NCI-H2081 treated with DMSO at 0.1 percent for 48 hours (cell line): Measurements from ENCODE around the gene MEF2D.
A peak's percentile ranks its signal among the peaks of the same experiment; 100 is the strongest.

Experiments used
- DNase-seq: peaks from one replicate; lab custom pipeline; 2025; lab: John Stamatoyannopoulos, UW

Gene MEF2D

DNA sequence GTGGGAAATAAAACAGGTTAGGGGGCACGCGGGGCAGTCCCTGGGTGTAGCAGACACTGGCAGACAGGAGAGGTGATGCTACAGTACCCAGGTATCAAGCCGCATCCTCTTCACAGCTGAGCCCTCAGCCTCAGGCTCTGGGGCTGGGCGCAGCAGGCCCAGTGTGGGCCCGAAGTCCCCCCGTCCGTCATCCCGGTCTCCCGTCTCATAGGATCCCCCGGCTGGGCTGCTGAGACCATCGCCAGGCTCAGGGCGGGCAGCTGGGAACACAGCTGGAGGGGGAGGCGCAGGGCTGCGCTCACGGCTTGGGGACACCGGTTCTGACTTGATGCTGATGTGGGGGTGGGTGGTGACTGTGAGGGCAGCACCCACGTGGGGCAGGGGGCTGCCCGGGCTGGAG, 32.7 kb downstream of the MEF2D start:
- DNase-seq: no peak

DNA sequence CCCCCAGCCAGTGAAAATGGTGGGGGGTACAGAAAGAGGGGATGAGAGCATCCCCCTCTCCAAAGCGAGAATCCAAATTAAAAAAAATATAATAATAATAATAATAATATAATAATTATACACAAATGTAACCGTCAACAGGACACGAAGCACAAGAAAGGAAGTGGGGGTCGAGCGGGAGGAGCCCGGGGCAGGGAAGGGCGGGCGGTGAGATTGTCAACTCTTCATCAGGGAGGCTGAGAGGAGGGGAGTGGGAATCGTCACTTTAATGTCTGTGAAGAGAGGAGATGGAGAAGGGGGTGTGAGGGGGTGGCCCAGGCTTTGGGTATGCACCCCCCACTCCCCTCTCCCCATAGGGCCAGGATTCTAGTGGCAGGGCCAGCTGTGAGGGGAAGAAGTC, 33.2 kb downstream of the MEF2D start:
- DNase-seq: no peak

- DNase-seq: no peak
These were observed 34.7 kb downstream of the MEF2D start for GRCh38 chr1:156465747-156466365.

DNA sequence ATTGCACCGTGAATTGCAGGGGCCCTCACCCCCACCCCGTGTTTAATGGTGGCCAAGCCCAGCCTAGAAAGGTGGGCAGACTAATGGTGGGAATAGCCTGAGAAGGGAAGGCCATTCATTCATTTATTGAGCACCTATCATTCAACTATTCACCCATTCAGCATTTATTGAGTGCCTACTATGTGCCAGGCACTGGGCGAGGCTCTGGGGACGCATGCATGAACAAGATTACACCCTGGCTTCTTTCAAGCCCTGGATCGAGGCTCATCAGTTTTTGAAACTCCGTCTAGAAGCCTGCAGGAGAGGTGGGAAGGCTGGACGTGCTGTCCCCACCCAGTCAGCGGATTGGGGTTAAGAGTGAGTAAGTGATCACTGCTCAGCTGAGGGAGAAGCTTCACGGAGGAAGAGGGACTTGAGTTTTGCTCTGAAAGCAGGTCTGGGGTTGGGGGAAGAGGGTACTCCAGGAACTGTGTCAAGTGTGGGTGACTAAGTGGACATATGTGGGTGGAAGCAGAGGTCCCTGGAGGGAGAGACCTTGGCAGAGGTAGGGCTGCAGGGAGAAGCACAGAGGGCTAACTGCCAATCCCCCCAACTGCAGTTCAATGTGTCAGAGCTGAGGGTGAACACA, 35.6 kb downstream of the MEF2D start:
- no peak for DNase-seq

DNA sequence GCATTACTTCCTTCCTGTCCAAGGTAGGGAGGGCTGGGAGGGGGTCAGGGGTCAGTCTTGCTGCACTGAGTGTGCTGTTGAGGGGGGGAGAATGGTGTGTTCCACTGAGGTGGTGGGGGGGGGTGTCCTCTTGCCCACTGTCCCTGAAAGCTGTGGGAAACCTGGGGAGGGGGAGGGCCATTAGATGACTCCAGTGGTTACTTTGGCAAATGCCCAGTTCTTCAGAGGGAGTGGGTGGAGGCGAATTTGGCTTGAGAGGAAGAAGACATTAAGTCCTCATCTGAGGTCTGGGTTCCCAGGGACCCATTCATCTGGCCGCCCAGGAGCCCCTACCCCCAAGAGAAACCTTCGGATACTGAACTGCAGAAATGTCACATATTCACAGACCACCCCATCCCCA, 36.2 kb downstream of the MEF2D start:
- no peak for DNase-seq

DNA sequence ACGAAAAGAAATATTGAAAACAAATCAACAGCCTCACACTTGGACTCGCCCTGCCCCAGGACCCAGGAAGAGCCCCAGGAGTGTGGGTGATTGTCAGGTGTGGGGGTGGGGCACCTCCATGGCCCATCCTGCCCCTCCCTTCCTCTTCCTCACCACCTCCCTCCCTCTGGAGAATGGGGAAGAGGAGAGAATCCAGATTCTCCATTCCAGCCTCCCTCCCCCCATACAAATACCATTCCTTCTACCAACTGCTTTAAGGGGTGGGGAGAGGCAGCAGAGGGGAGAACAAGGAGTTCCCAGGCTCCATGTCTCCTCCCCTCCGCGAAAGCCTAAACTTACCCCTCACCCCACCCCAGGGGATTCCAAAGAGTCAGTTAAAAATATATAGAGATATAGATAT, 36.7 kb downstream of the MEF2D start:
- no peak for DNase-seq

DNA sequence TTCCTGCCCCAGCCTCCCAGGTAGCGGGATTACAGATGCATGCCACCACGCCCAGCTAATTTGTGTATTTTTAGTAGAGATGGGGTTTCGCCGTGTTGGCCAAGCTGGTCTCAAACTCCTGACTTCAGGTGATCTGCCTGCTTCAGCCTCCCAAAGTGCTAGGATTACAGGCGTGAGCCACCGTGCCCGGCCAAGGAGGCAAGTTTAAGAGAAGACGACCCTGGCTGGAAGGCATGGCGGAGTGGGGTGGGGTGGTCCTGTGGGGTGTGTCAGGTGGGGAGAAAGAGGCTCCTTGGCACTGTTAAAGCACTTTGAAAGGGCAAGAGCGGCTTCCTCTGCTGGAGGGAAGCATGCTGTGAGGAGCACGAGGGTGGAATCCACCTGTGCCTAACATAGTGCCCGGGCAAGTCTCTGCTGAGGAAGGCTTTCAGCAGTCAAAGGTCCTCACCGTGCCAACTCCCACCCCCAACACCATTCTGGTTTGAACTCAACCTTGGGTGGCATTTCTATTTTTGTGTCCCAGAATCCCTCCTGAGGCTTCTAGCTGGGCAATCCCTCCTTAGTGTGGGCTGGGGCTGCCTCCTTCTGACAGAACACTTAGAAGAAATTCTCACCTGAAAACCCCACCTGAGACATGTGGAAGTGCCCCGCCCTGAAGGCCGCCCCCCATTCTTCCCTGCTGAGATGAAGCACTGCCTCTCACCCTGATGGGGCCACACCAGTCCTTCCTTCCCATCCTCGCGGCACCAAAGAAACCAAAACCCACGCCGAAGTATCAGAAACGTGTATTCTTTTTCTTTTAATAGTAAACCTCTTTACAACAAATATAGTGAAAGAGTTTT, 37.4 kb downstream of the MEF2D start:
- DNase-seq: no peak

GRCh38 chr1:156461781-156462647, 38.6 kb downstream of the MEF2D start:
- no peak for DNase-seq

- DNase-seq: no peak
These were observed 39.5 kb downstream of the MEF2D start for GRCh38 chr1:156461109-156461508.

GRCh38 chr1:156460525-156460924, 40.0 kb downstream of the MEF2D start:
- no peak for DNase-seq

DNA sequence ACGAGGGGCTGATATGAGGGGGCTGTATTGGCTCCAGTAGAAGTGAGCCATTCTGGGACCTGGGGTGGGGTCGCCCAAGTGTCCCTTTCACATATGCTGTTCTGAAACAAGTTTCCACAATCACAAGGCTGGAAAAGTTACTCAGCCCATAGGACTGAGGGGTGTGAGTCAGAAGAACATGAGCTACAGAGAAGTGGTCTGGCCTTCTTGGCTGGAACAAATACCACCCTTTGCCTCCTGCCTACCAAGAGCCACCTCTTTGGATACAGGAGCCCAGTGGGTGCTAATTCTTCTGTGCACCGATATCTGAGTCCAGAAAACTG, 42.4 kb downstream of the MEF2D start:
- DNase-seq: no peak

DNA sequence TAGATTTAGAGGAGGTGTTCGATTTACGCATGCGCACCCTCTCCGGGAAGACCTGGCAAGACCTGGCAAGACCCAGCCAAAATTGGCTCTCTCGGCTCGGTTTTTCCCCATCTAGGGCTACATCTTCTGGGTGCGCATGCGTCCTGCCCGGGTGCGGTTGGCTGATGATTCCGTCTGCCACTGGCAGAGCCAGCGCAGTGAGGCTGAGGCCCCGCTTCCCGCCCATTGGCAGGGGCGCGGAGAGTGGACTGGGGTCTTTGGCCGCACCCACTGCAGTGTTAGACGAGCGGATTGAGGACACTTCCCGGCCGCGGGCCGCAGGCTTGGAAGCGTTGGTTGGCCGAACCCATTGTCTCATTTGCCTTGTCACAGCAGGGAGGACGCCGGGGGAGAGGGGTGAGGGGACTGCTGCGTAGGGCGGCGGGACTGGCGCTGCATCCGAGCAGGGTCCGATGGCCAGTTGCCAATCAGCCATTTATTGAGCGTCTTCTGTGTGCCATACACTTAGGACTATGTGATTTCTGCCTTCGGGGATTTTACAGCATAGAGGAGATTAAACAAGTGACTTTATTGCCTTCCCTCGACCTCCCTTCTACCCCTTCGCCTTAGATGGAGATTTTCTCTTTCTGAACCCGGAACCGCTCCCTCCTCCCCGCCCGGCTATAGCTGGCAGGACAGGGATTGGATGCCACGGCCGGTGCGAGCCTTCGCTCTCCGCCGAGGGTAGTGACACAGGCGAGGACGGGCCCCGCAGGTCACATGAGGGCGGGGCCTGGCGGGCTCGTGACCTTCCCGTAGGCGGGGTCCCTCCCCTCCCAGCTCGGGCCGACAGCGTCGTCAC, 43.7 kb downstream of the MEF2D start:
- DNase-seq: peak; percentile 99

DNA sequence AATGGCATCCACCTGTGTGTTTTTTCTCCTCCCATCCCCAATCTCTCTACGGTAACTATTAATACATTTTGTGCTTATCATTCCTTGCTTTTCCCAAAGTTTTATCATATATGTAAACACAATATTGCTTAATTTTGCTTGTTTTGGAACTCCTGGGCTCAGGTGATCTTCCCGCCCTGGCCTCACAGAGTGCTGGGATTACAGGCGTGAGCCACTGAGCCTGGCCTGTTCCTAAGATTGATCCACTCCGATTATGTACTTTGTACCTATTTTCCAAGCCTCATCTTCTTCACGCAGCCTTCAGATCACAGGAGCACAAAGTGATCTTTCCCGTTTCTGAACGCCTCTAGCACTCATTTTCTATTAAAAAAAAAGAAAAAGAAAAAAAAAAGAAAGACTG, 45.2 kb downstream of the MEF2D start:
- DNase-seq: no peak

DNA sequence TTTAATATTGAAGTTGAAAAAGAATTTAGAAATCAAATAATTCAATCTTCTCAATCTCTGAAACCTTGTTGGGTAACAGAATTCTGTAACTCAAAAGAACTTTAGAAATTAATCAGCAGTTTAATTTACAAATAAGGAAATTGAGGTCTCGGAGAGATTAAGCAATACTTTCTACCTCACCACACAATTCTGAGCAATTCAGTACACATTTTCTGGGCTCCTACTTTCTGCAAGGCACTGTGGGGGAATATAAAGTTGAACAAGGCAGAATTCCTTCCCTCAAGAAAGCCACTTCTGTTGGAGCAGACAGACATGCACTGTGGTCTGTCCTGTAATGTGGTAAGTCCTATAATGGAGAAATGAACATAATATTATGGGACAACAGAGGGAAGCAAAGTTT, 47.7 kb downstream of the MEF2D start:
- DNase-seq: no peak

DNA sequence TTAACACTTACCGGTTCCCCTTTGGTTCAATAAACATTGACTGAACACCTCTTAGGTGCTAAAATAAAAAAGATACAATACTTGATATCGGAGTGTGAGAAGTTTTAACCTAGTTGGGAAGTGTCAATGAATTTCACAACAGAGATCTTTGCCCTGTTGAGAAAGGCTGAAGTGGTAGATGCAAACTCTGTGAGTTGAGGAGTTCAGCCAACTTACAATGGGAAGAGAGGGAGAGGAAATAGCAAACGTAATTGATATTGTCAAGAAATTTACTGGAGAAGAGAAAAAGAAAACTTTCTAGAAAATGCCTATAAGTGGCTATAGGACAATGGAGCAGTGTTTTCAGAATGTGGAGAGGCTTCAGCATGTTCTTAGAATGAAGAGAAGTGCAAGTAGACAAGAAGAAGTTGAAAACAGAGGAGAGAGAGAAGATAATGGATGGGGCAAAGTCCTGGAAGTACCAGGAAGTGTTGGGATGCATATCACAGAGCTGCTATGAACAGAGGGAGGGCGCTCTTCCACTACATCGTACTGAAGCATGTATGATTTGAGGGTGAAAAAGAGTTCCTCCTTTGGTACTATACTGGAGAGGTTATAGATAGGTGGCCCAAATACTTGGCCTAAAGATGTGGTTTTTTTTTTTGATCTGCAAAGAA, 48.9 kb downstream of the MEF2D start:
- DNase-seq: no peak

- no peak for DNase-seq
These were observed 52.2 kb downstream of the MEF2D start for GRCh38 chr1:156448134-156448967.

DNA sequence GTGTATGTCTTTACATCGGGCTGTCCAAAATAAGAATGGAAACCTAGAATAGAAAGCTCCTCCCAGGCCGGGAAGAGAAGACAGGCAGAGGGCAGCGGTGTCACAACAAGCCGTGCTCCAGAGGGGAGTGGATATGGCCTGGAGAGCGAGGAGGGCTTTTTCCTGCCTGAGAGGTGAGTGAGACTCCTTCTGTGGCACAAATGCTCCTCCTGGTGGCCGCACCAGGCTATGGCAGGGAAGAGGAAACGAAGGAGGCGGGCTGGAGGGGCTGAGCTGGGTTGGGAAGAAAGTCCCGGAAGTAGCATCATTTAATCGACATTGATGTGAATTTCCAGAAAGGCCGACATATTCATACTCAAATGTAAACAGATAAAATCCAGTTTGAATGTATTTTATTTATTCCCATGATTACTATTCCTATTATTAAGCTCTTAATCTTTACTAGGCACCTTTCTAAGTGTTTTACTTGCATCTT, 54.7 kb downstream of the MEF2D start:
- DNase-seq: peak; percentile 75

GRCh38 chr1:156444407-156445001, 56.1 kb downstream of the MEF2D start:
- no peak for DNase-seq

- no peak for DNase-seq
These were observed 57.3 kb downstream of the MEF2D start for GRCh38 chr1:156443286-156443685.
